CD8-positive, alpha-beta memory T cell (primary cell): ENCODE measurements around the gene MAP1B. TPM values are rescaled to one million over a fixed set of nuclear protein-coding genes. Genes with fewer than 3 reads are reported as not detected.

ENCODE experiments used
- CTCF ChIA-PET: fragments of 350-600 bp; sonication (Branson Sonifier 250); formaldehyde crosslinking; loops from one replicate; lab custom pipeline; 2021; ENCODE audit warnings: antibody characterized with exemption; lab: Charles Lee
- POLR2A ChIA-PET: fragments of 350-600 bp; sonication (Branson Sonifier 250); formaldehyde crosslinking; loops from one replicate; lab custom pipeline; 2021; ENCODE audit warnings: antibody characterized with exemption; lab: Charles Lee
- DNase-seq, 5 donors: peaks; one replicate each; pipeline versions ENCODE4 v3.0.0 to v3.0.0-alpha.2; 2020 to 2022; ENCODE audit warnings: mixed read lengths in 1 of 5
- H3K27ac ChIP-seq: one replicate; pipeline ENCODE4 v1.7.0; 2013; ENCODE audit warnings: low read depth, mild to moderate bottlenecking, low read length, moderate library complexity
- H3K27me3 ChIP-seq: 2 replicates; pipeline ENCODE4 v1.7.0; 2013; ENCODE audit warnings: low read length, mild to moderate bottlenecking; ENCODE audit not compliant: insufficient read depth, poor library complexity, severe bottlenecking
- H3K36me3 ChIP-seq: 2 replicates; pipeline ENCODE4 v1.7.0; 2013; ENCODE audit warnings: mild to moderate bottlenecking, low read length, moderate library complexity; ENCODE audit not compliant: insufficient read depth
- H3K4me1 ChIP-seq: 2 replicates; pipeline ENCODE4 v1.7.0; 2013; ENCODE audit warnings: mild to moderate bottlenecking, low read length, moderate library complexity; ENCODE audit not compliant: insufficient read depth
- H3K4me3 ChIP-seq: 2 replicates; pipeline ENCODE4 v1.7.0; 2013; ENCODE audit warnings: mild to moderate bottlenecking, low read length
- H3K9me3 ChIP-seq: 2 replicates; pipeline ENCODE4 v1.7.0; 2013; ENCODE audit warnings: mild to moderate bottlenecking, low read length
- H3K27ac Mint-ChIP-seq, 8 donors: one replicate each; pipeline ENCODE4 v1.8.0; 2020 to 2021; ENCODE audit warnings: mixed read lengths in 8 of 8, mild to moderate bottlenecking in 6 of 8, inconsistent platforms in 3 of 8, moderate library complexity in 3 of 8
- H3K27me3 Mint-ChIP-seq, 2 donors: one replicate each; pipeline ENCODE4 v1.8.0; 2020 to 2021; ENCODE audit warnings: mixed read lengths in 2 of 2, mild to moderate bottlenecking in 1 of 2, moderate library complexity in 1 of 2
- H3K36me3 Mint-ChIP-seq, 3 donors: one replicate each; pipeline ENCODE4 v1.8.0; 2020 to 2021; ENCODE audit warnings: mixed read lengths in 3 of 3, inconsistent platforms in 1 of 3, mild to moderate bottlenecking in 1 of 3
- H3K4me1 Mint-ChIP-seq, 3 donors: one replicate each; pipeline ENCODE4 v1.8.0; 2020 to 2021; ENCODE audit warnings: mixed read lengths in 3 of 3, inconsistent platforms in 1 of 3, mild to moderate bottlenecking in 1 of 3
- H3K4me3 Mint-ChIP-seq, 7 donors: one replicate each; pipeline ENCODE4 v1.8.0; 2020 to 2021; ENCODE audit warnings: mixed read lengths in 7 of 7, mild to moderate bottlenecking in 6 of 7, moderate library complexity in 4 of 7, inconsistent platforms in 2 of 7
- H3K9me3 Mint-ChIP-seq, 5 donors: one replicate each; pipeline ENCODE4 v1.8.0; 2020 to 2022; ENCODE audit warnings: mixed read lengths in 5 of 5, mild to moderate bottlenecking in 3 of 5, moderate library complexity in 2 of 5, inconsistent platforms in 1 of 5
- polyA plus RNA-seq: library from polyadenylated mRNA; unstranded; fragments of 300-500 nt; fragmentation: Illumina TruSeq; gene quantifications from one replicate; pipeline ENCODE4 v1.2.3, GENCODE V29; 2021
- total RNA-seq, 2 experiments: library from RNA; stranded (reverse); gene quantifications; one replicate each; pipeline ENCODE4 v1.2.3, GENCODE V29; 2021

Gene MAP1B
- total and polyA plus RNA-seq, 3 experiments from 2014 or later = 0.13 to 0.18 (median 0.16) TPM

GRCh38 chr5:72151646-72152045 lies 44.4 kb downstream of the MAP1B start:
- no peaks in the 10 kb centered on the region for H3K36me3 Mint-ChIP-seq
- H3K27ac Mint-ChIP-seq = no peak overlapping the region
- no peak for DNase-seq
- H3K9me3 ChIP-seq = no peaks in the 10 kb centered on the region
- no peaks in the 10 kb centered on the region for H3K27me3 ChIP-seq
- ChIA-PET POLR2A (no interaction called here), CTCF (no interaction called here)
- H3K27ac ChIP-seq = no peak overlapping the region
- no peaks in the 10 kb centered on the region for H3K36me3 ChIP-seq
- H3K27me3 Mint-ChIP-seq = peaks cover 9 to 23% of the 10 kb centered on the region in 2 donors
- H3K4me1 Mint-ChIP-seq = no peaks in the 10 kb centered on the region
- H3K4me3 ChIP-seq = no peak overlapping the region
- no peaks in the 10 kb centered on the region for H3K9me3 Mint-ChIP-seq
- no peaks in the 10 kb centered on the region for H3K4me1 ChIP-seq
- no peak overlapping the region for H3K4me3 Mint-ChIP-seq

- no peak overlapping the region for H3K4me3 ChIP-seq
- no peaks in the 10 kb centered on the region for H3K4me1 ChIP-seq
- H3K27ac Mint-ChIP-seq = no peak overlapping the region
- no peaks in the 10 kb centered on the region for H3K36me3 ChIP-seq
- CTCF ChIA-PET = no interaction called here
- POLR2A ChIA-PET = no interaction called here
- no peaks in the 10 kb centered on the region for H3K27me3 ChIP-seq
- no peak overlapping the region for H3K27ac ChIP-seq
- no peaks in the 10 kb centered on the region for H3K9me3 ChIP-seq
- no peaks in the 10 kb centered on the region for H3K4me1 Mint-ChIP-seq
- H3K36me3 Mint-ChIP-seq = no peaks in the 10 kb centered on the region
- no peaks in the 10 kb centered on the region for H3K9me3 Mint-ChIP-seq
- DNase-seq = no peak
- H3K4me3 Mint-ChIP-seq = no peak overlapping the region
- H3K27me3 Mint-ChIP-seq = peaks cover 11 to 30% of the 10 kb centered on the region in 2 donors
Observed at GRCh38 chr5:72152545-72152944, 45.3 kb downstream of the MAP1B start.

- CTCF ChIA-PET = no interaction called here
- H3K36me3 ChIP-seq = no peaks in the 10 kb centered on the region
Observed at GRCh38 chr5:72153551-72153950, 46.3 kb downstream of the MAP1B start.

GRCh38 chr5:72154076-72154756 lies 46.9 kb downstream of the MAP1B start:
- H3K27me3 ChIP-seq = no peaks in the 10 kb centered on the region
- H3K27me3 Mint-ChIP-seq = peaks cover 11 to 36% of the 10 kb centered on the region in 2 donors
- DNase-seq = no peak
- H3K36me3 Mint-ChIP-seq = no peaks in the 10 kb centered on the region
- ChIA-PET POLR2A (interaction anchor here (0.6 kb wide), 1 partner anchor 62 kb away, joined by 3 read pairs; no protein-coding TSS in a partner anchor), CTCF (no interaction called here)
- no peaks in the 10 kb centered on the region for H3K9me3 Mint-ChIP-seq
- H3K36me3 ChIP-seq = no peaks in the 10 kb centered on the region
- no peak overlapping the region for H3K27ac ChIP-seq
- H3K4me1 ChIP-seq = no peaks in the 10 kb centered on the region
- no peak overlapping the region for H3K4me3 ChIP-seq
- H3K4me3 Mint-ChIP-seq = no peak overlapping the region
- H3K9me3 ChIP-seq = no peaks in the 10 kb centered on the region
- no peaks in the 10 kb centered on the region for H3K4me1 Mint-ChIP-seq
- no peak overlapping the region for H3K27ac Mint-ChIP-seq

More at GRCh38 chr5:72153551-72153950, 46.3 kb downstream of the MAP1B start:
- no peaks in the 10 kb centered on the region for H3K9me3 Mint-ChIP-seq
- H3K4me1 ChIP-seq = no peaks in the 10 kb centered on the region
- H3K27ac Mint-ChIP-seq = no peak overlapping the region
- no peaks in the 10 kb centered on the region for H3K4me1 Mint-ChIP-seq
- no peak overlapping the region for H3K4me3 ChIP-seq
- POLR2A ChIA-PET = no interaction called here
- no peak for DNase-seq
- H3K4me3 Mint-ChIP-seq = no peak overlapping the region
- peaks cover 11 to 36% of the 10 kb centered on the region in 2 donors for H3K27me3 Mint-ChIP-seq
- no peaks in the 10 kb centered on the region for H3K27me3 ChIP-seq
- no peaks in the 10 kb centered on the region for H3K36me3 Mint-ChIP-seq
- H3K9me3 ChIP-seq = no peaks in the 10 kb centered on the region
- no peak overlapping the region for H3K27ac ChIP-seq

GRCh38 chr5:72156946-72157624 lies 49.8 kb downstream of the MAP1B start:
- H3K9me3 Mint-ChIP-seq = no peaks in the 10 kb centered on the region
- H3K4me1 Mint-ChIP-seq = no peaks in the 10 kb centered on the region
- no peaks in the 10 kb centered on the region for H3K4me1 ChIP-seq
- H3K27me3 ChIP-seq = no peaks in the 10 kb centered on the region
- no peak overlapping the region for H3K27ac ChIP-seq
- no peaks in the 10 kb centered on the region for H3K36me3 Mint-ChIP-seq
- H3K4me3 ChIP-seq = no peak overlapping the region
- POLR2A ChIA-PET = no interaction called here
- no peak overlapping the region for H3K27ac Mint-ChIP-seq
- no peaks in the 10 kb centered on the region for H3K36me3 ChIP-seq
- H3K4me3 Mint-ChIP-seq = no peak overlapping the region
- H3K9me3 ChIP-seq = no peaks in the 10 kb centered on the region
- no peak for DNase-seq
- peaks cover 10 to 32% of the 10 kb centered on the region in 2 donors for H3K27me3 Mint-ChIP-seq
- CTCF ChIA-PET = no interaction called here

GRCh38 chr5:72157625-72157962 lies 50.3 kb downstream of the MAP1B start:
- no peak for DNase-seq
- Mint-ChIP-seq H3K4me1 (no peaks in the 10 kb centered on the region), H3K27ac (no peak overlapping the region), H3K36me3 (no peaks in the 10 kb centered on the region), H3K9me3 (no peaks in the 10 kb centered on the region), H3K4me3 (no peak overlapping the region), H3K27me3 (peaks cover 10 to 32% of the 10 kb centered on the region in 2 donors)
- Histone ChIP-seq H3K9me3 (no peaks in the 10 kb centered on the region), H3K27ac (no peak overlapping the region), H3K27me3 (no peaks in the 10 kb centered on the region), H3K4me1 (no peaks in the 10 kb centered on the region), H3K36me3 (no peaks in the 10 kb centered on the region), H3K4me3 (no peak overlapping the region)
- POLR2A ChIA-PET = no interaction called here
- CTCF ChIA-PET = no interaction called here

- Histone ChIP-seq H3K36me3 (no peaks in the 10 kb centered on the region), H3K27ac (no peak overlapping the region), H3K4me1 (no peaks in the 10 kb centered on the region), H3K27me3 (no peaks in the 10 kb centered on the region), H3K9me3 (no peaks in the 10 kb centered on the region), H3K4me3 (no peak overlapping the region)
- DNase-seq = no peak
- H3K27ac Mint-ChIP-seq = no peak overlapping the region
- H3K27me3 Mint-ChIP-seq = peaks cover 6 to 35% of the 10 kb centered on the region in 2 donors
- no peaks in the 10 kb centered on the region for H3K36me3 Mint-ChIP-seq
- ChIA-PET CTCF (no interaction called here), POLR2A (no interaction called here)
- no peaks in the 10 kb centered on the region for H3K9me3 Mint-ChIP-seq
- no peaks in the 10 kb centered on the region for H3K4me1 Mint-ChIP-seq
- no peak overlapping the region for H3K4me3 Mint-ChIP-seq
Observed at GRCh38 chr5:72159501-72159911, 52.2 kb downstream of the MAP1B start.

GRCh38 chr5:72160329-72160728 lies 53.1 kb downstream of the MAP1B start:
- Histone ChIP-seq H3K9me3 (no peaks in the 10 kb centered on the region), H3K36me3 (no peaks in the 10 kb centered on the region), H3K4me1 (no peaks in the 10 kb centered on the region), H3K27ac (no peak overlapping the region), H3K4me3 (no peak overlapping the region), H3K27me3 (no peaks in the 10 kb centered on the region)
- H3K4me1 Mint-ChIP-seq = no peaks in the 10 kb centered on the region
- no peak overlapping the region for H3K4me3 Mint-ChIP-seq
- H3K36me3 Mint-ChIP-seq = no peaks in the 10 kb centered on the region
- H3K9me3 Mint-ChIP-seq = no peaks in the 10 kb centered on the region
- no peak overlapping the region for H3K27ac Mint-ChIP-seq
- POLR2A ChIA-PET = no interaction called here
- CTCF ChIA-PET = no interaction called here
- H3K27me3 Mint-ChIP-seq = peaks cover 7 to 41% of the 10 kb centered on the region in 2 donors
- no peak for DNase-seq
